ENCODE results near the gene SLC6A1. TPM values are rescaled to one million over a fixed set of nuclear protein-coding genes. Genes with fewer than 3 reads are reported as not detected.

The SLC6A1 gene
- total and polyA plus RNA-seq, 4 donors: 16.0 to 71.9 (median 33.8) TPM

DNA sequence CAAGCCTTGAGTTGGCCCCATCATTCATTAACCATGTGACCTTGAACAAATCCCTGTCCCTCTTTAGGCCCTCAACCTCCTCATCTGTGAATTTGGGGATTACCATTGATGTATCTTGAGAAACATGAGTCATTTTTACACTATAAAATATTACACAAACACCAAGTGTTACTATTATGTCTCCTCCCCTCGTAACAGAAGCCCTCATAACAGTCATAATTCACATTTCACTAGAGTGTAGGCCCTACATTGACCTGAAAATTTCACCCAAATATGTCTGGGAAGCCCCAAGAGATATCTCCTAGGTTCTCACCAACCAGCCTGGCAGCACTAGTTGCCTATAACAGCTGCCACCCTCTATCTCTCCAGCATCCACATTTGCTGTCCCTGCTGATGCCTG lies 15.8 kb upstream of the SLC6A1 start:
- Histone ChIP-seq H3K9ac (ENCODE audit: low read depth in 1 of 2, low read length in 2 of 2) (no peak overlapping the region), H3K27me3 (ENCODE audit: control insufficient read depth in 4 of 4, insufficient read depth in 4 of 4, low read length in 3 of 4) (no peaks in the 10 kb centered on the region), H3K27ac (ENCODE audit: low read depth in 1 of 2, low read length in 2 of 2) (no peak overlapping the region), H3K9me3 (ENCODE audit: control insufficient read depth in 4 of 4, low read length in 3 of 4) (no peaks in the 10 kb centered on the region), H3K4me1 (ENCODE audit: control insufficient read depth in 4 of 4, insufficient read depth in 4 of 4, low read length in 3 of 4) (peaks cover 0 to under 1% (median 0%) of the 10 kb centered on the region in 4 donors), H3K4me3 (ENCODE audit: low read depth in 1 of 3, low read length in 3 of 3) (no peak overlapping the region), H3K36me3 (ENCODE audit: control insufficient read depth in 4 of 4, insufficient read depth in 3 of 4, low read depth in 1 of 4, low read length in 3 of 4) (no peaks in the 10 kb centered on the region)
- TF ChIP-seq JUND (IDR thresholded peaks at IDR 0.05) (no peak), SP1 (IDR thresholded peaks at IDR 0.05) (no peak), FOXA1 (IDR thresholded peaks at IDR 0.05) (no peak), RAD21 (IDR thresholded peaks at IDR 0.05) (no peak), EGR1 (IDR thresholded peaks at IDR 0.05; ENCODE audit: low read depth in 2 of 2) (no peak), TAF1 (conservative IDR thresholded peaks at IDR 0.05) (no peak), HNF4G (IDR thresholded peaks at IDR 0.05) (no peak), RXRA (IDR thresholded peaks at IDR 0.05) (no peak), HNF4A (conservative IDR thresholded peaks at IDR 0.05) (no peak)
- TF ChIP-seq, protein P1, sequence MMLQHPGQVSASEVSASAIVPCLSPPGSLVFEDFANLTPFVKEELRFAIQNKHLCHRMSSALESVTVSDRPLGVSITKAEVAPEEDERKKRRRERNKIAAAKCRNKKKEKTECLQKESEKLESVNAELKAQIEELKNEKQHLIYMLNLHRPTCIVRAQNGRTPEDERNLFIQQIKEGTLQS (IDR thresholded peaks at IDR 0.05): no peak
- TF ChIP-seq, protein P2, sequence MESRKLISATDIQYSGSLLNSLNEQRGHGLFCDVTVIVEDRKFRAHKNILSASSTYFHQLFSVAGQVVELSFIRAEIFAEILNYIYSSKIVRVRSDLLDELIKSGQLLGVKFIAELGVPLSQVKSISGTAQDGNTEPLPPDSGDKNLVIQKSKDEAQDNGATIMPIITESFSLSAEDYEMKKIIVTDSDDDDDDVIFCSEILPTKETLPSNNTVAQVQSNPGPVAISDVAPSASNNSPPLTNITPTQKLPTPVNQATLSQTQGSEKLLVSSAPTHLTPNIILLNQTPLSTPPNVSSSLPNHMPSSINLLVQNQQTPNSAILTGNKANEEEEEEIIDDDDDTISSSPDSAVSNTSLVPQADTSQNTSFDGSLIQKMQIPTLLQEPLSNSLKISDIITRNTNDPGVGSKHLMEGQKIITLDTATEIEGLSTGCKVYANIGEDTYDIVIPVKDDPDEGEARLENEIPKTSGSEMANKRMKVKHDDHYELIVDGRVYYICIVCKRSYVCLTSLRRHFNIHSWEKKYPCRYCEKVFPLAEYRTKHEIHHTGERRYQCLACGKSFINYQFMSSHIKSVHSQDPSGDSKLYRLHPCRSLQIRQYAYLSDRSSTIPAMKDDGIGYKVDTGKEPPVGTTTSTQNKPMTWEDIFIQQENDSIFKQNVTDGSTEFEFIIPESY (IDR thresholded peaks at IDR 0.05): no peak
- TF ChIP-seq, protein P3, sequence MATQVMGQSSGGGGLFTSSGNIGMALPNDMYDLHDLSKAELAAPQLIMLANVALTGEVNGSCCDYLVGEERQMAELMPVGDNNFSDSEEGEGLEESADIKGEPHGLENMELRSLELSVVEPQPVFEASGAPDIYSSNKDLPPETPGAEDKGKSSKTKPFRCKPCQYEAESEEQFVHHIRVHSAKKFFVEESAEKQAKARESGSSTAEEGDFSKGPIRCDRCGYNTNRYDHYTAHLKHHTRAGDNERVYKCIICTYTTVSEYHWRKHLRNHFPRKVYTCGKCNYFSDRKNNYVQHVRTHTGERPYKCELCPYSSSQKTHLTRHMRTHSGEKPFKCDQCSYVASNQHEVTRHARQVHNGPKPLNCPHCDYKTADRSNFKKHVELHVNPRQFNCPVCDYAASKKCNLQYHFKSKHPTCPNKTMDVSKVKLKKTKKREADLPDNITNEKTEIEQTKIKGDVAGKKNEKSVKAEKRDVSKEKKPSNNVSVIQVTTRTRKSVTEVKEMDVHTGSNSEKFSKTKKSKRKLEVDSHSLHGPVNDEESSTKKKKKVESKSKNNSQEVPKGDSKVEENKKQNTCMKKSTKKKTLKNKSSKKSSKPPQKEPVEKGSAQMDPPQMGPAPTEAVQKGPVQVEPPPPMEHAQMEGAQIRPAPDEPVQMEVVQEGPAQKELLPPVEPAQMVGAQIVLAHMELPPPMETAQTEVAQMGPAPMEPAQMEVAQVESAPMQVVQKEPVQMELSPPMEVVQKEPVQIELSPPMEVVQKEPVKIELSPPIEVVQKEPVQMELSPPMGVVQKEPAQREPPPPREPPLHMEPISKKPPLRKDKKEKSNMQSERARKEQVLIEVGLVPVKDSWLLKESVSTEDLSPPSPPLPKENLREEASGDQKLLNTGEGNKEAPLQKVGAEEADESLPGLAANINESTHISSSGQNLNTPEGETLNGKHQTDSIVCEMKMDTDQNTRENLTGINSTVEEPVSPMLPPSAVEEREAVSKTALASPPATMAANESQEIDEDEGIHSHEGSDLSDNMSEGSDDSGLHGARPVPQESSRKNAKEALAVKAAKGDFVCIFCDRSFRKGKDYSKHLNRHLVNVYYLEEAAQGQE (IDR thresholded peaks at IDR 0.05): no peak
- no peak for DNase-seq (ENCODE audit: low spot score)
- 95% methylated on average over 1 of the region's 1 CpG for WGBS

DNA sequence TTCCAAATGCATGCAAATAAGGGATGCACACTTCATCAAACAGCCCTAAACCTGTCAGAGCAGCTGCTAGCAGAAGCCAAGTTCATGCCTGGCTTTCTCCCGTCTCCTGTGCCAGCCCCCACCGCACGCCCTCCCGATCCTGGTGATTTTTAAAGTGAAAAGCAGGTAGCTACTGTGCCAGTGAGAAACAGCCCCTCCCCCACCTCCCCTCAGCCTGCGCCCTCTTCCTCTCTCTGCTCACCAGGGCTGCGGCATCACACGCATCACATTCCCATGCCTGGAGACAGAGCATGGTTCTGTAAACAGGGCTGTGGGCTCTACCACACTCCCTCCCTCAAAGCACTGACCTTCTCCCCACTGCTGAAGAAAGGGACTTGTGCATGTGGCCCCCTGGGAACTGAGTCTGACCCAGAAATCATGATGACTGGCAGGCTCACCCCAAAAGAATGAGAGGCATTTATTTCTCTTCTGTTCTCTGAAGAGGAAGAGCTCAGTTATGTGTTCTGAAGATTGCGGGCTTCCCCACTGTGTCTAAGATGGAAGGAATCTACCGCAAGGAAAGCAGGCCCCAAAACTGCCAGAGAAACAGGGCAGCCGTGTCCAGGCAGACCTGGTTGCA lies 14.5 kb upstream of the SLC6A1 start:
- Histone ChIP-seq H3K27me3 (ENCODE audit: control insufficient read depth in 4 of 4, insufficient read depth in 4 of 4, low read length in 3 of 4) (no peaks in the 10 kb centered on the region), H3K9me3 (ENCODE audit: control insufficient read depth in 4 of 4, low read length in 3 of 4) (no peaks in the 10 kb centered on the region), H3K4me1 (ENCODE audit: control insufficient read depth in 4 of 4, insufficient read depth in 4 of 4, low read length in 3 of 4) (peaks cover 0 to 11% (median 9%) of the 10 kb centered on the region in 4 donors), H3K36me3 (ENCODE audit: control insufficient read depth in 4 of 4, insufficient read depth in 3 of 4, low read depth in 1 of 4, low read length in 3 of 4) (no peaks in the 10 kb centered on the region), H3K4me3 (ENCODE audit: low read depth in 1 of 3, low read length in 3 of 3) (no peak overlapping the region), H3K27ac (ENCODE audit: low read depth in 1 of 2, low read length in 2 of 2) (no peak overlapping the region), H3K9ac (ENCODE audit: low read depth in 1 of 2, low read length in 2 of 2) (no peak overlapping the region)
- WGBS: 80% methylated on average over 10 of the region's 10 CpGs
- TF ChIP-seq, protein P4, sequence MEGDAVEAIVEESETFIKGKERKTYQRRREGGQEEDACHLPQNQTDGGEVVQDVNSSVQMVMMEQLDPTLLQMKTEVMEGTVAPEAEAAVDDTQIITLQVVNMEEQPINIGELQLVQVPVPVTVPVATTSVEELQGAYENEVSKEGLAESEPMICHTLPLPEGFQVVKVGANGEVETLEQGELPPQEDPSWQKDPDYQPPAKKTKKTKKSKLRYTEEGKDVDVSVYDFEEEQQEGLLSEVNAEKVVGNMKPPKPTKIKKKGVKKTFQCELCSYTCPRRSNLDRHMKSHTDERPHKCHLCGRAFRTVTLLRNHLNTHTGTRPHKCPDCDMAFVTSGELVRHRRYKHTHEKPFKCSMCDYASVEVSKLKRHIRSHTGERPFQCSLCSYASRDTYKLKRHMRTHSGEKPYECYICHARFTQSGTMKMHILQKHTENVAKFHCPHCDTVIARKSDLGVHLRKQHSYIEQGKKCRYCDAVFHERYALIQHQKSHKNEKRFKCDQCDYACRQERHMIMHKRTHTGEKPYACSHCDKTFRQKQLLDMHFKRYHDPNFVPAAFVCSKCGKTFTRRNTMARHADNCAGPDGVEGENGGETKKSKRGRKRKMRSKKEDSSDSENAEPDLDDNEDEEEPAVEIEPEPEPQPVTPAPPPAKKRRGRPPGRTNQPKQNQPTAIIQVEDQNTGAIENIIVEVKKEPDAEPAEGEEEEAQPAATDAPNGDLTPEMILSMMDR (IDR thresholded peaks at IDR 0.05; ENCODE audit: low read depth, low read length, missing input control): no peak
- TF ChIP-seq TAF1 (conservative IDR thresholded peaks at IDR 0.05): no peak
- no peak for TF ChIP-seq SP1 (IDR thresholded peaks at IDR 0.05)
- TF ChIP-seq, protein P2 (IDR thresholded peaks at IDR 0.05): no peak
- DNase-seq (ENCODE audit: low spot score): no peak

All from liver (tissue), 9 donors.